Gastroesophageal sphincter (tissue), 3 donors: ENCODE measurements around the gene ADGRG1.

Source experiments
- EP300 ChIP-seq: sonication (generic); formaldehyde crosslinking; IDR thresholded peaks from one replicate; pipeline ENCODE4 v1.6.1; 2017; ENCODE audit warnings: antibody characterized with exemption, mild to moderate bottlenecking
- POLR2A ChIP-seq, 2 donors: fragments of 450-650 bp; IDR thresholded peaks; one replicate each; pipeline ENCODE4 v1.6.1; 2017; ENCODE audit warnings: antibody characterized with exemption in 2 of 2, mild to moderate bottlenecking in 2 of 2, moderate library complexity in 1 of 2
- POLR2AphosphoS5 ChIP-seq: sonication (generic); formaldehyde crosslinking; IDR thresholded peaks from one replicate; pipeline ENCODE4 v1.6.1; 2017; ENCODE audit warnings: antibody characterized with exemption
- TF ChIP-seq, protein P1 (sequence below), 4 experiments: fragments of 200-600 bp in 2 of 4; fragments of 450-650 bp in 2 of 4; sonication (generic) in 1 of 4; IDR thresholded peaks; one replicate each; pipeline ENCODE4 v1.5.1; 2017 to 2019; ENCODE audit warnings: antibody characterized with exemption in 4 of 4, mild to moderate bottlenecking in 2 of 4, moderate library complexity in 2 of 4

DNA sequence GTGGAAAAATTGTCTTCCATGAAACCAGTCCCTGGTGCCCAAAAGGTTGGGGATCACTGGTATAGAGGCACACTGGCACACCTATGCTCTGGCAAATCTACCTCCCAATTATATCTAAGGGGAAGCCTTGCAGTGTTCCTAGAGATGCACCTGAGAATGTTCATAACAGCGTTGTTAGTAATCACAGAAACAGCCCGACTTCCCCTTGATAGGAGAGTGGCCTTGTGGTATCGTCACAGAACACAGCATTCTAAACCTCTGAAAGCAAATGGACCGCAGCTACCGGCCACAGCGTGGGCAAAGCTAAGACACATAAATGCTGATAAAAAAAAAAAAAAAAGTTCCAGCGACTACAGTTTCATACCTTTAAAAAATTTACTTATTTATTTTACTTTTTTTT lies 39.1 kb upstream of the ADGRG1 start:
- TF ChIP-seq, protein P1, sequence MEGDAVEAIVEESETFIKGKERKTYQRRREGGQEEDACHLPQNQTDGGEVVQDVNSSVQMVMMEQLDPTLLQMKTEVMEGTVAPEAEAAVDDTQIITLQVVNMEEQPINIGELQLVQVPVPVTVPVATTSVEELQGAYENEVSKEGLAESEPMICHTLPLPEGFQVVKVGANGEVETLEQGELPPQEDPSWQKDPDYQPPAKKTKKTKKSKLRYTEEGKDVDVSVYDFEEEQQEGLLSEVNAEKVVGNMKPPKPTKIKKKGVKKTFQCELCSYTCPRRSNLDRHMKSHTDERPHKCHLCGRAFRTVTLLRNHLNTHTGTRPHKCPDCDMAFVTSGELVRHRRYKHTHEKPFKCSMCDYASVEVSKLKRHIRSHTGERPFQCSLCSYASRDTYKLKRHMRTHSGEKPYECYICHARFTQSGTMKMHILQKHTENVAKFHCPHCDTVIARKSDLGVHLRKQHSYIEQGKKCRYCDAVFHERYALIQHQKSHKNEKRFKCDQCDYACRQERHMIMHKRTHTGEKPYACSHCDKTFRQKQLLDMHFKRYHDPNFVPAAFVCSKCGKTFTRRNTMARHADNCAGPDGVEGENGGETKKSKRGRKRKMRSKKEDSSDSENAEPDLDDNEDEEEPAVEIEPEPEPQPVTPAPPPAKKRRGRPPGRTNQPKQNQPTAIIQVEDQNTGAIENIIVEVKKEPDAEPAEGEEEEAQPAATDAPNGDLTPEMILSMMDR (IDR thresholded peaks at IDR 0.05), result no peak
- TF ChIP-seq POLR2AphosphoS5 (no peak), POLR2A (IDR thresholded peaks at IDR 0.05) (no peak), EP300 (no peak)
